Effector memory CD4-positive, alpha-beta T cell (primary cell): ENCODE measurements around the gene CYP26A1.
"Not testable (repeated sequence)": the region's sequence is repeated elsewhere in the genome, so short reads cannot be mapped to it uniquely, and the experiment has no call there.

ENCODE experiments used
- DNase-seq, 3 donors: peaks; one replicate each; pipeline ENCODE4 v3.0.0-alpha.2; 2020
- H3K27ac ChIP-seq: 2 replicates; pipeline ENCODE4 v1.7.0; 2013; ENCODE audit warnings: mild to moderate bottlenecking, low read length, moderate library complexity; ENCODE audit not compliant: insufficient read depth, poor library complexity, severe bottlenecking
- H3K27me3 ChIP-seq: replicated peaks from 2 replicates; pipeline ENCODE4 v1.7.0; 2013; ENCODE audit warnings: mild to moderate bottlenecking, low read length; ENCODE audit not compliant: insufficient read depth, control insufficient read depth, poor library complexity, severe bottlenecking
- H3K36me3 ChIP-seq: 2 replicates; pipeline ENCODE4 v1.7.0; 2013; ENCODE audit warnings: mild to moderate bottlenecking, low read length, moderate library complexity; ENCODE audit not compliant: control insufficient read depth, insufficient read depth
- H3K4me1 ChIP-seq: 2 replicates; pipeline ENCODE4 v1.7.0; 2013; ENCODE audit warnings: low read length, mild to moderate bottlenecking; ENCODE audit not compliant: control insufficient read depth, insufficient read depth, poor library complexity, severe bottlenecking
- H3K4me3 ChIP-seq: 2 replicates; pipeline ENCODE4 v1.7.0; 2013; ENCODE audit warnings: low read length, low read depth, mild to moderate bottlenecking; ENCODE audit not compliant: insufficient read depth, poor library complexity, severe bottlenecking
- H3K9me3 ChIP-seq: 2 replicates; pipeline ENCODE4 v1.7.0; 2013; ENCODE audit warnings: mild to moderate bottlenecking, low read length, moderate library complexity; ENCODE audit not compliant: control insufficient read depth

The CYP26A1 gene

GRCh38 chr10:93095225-93095624, 21.5 kb downstream of the CYP26A1 start:
- Histone ChIP-seq H3K27me3 (no peaks in the 10 kb centered on the region), H3K4me1 (no peaks in the 10 kb centered on the region), H3K36me3 (no peaks in the 10 kb centered on the region), H3K4me3 (no peak overlapping the region), H3K27ac (no peak overlapping the region), H3K9me3 (no peaks in the 10 kb centered on the region)
- no peak for DNase-seq

- Histone ChIP-seq H3K4me3 (no peak overlapping the region), H3K36me3 (no peaks in the 10 kb centered on the region), H3K27me3 (no peaks in the 10 kb centered on the region), H3K4me1 (no peaks in the 10 kb centered on the region), H3K27ac (no peak overlapping the region), H3K9me3 (no peaks in the 10 kb centered on the region)
- no peak for DNase-seq
Observed at GRCh38 chr10:93096901-93097300, 23.2 kb downstream of the CYP26A1 start.

- Histone ChIP-seq H3K27ac (no peak overlapping the region), H3K36me3 (no peaks in the 10 kb centered on the region), H3K9me3 (no peaks in the 10 kb centered on the region), H3K4me3 (no peak overlapping the region), H3K27me3 (no peaks in the 10 kb centered on the region), H3K4me1 (no peaks in the 10 kb centered on the region)
- DNase-seq = no peak
Observed at GRCh38 chr10:93097386-93097785, 23.7 kb downstream of the CYP26A1 start.

- no peaks in the 10 kb centered on the region for H3K9me3 ChIP-seq
- H3K4me3 ChIP-seq = no peak overlapping the region
- H3K27me3 ChIP-seq = no peaks in the 10 kb centered on the region
- no peak overlapping the region for H3K27ac ChIP-seq
- no peaks in the 10 kb centered on the region for H3K4me1 ChIP-seq
- no peak for DNase-seq
- no peaks in the 10 kb centered on the region for H3K36me3 ChIP-seq
Observed at GRCh38 chr10:93098816-93099215, 25.1 kb downstream of the CYP26A1 start.

- Histone ChIP-seq H3K4me1 (no peaks in the 10 kb centered on the region), H3K36me3 (no peaks in the 10 kb centered on the region), H3K27ac (no peak overlapping the region), H3K9me3 (no peaks in the 10 kb centered on the region), H3K27me3 (no peaks in the 10 kb centered on the region), H3K4me3 (no peak overlapping the region)
- no peak for DNase-seq
Observed at GRCh38 chr10:93099670-93100069, 26.0 kb downstream of the CYP26A1 start.

DNA sequence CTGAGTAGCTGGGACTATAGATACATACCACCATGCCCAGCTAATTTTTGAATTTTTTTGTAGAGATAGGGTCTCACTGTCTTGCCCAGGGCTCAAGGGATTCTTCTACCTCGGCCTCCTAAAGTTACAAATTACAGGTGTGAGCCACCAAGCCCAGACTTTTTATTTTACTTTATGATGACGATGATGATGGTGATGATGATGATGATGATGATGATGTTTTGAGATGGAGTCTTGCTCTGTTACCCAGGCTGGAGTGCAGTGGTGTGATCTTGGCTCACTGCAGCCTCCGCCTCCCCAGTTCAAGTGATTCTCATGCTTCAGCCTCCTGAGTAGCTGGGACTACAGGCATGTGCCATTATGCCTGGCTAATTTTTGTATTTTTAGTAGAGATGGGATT, 27.5 kb downstream of the CYP26A1 start:
- H3K27ac ChIP-seq, H3K4me1 ChIP-seq, H3K36me3 ChIP-seq, H3K4me3 ChIP-seq, H3K9me3 ChIP-seq, H3K27me3 ChIP-seq, DNase-seq: not testable (repeated sequence)

GRCh38 chr10:93103953-93104352, 30.3 kb downstream of the CYP26A1 start:
- no peak overlapping the region for H3K4me3 ChIP-seq
- no peak for DNase-seq
- no peaks in the 10 kb centered on the region for H3K9me3 ChIP-seq
- H3K27ac ChIP-seq = no peak overlapping the region
- no peaks in the 10 kb centered on the region for H3K36me3 ChIP-seq
- H3K4me1 ChIP-seq = no peaks in the 10 kb centered on the region
- no peaks in the 10 kb centered on the region for H3K27me3 ChIP-seq

DNA sequence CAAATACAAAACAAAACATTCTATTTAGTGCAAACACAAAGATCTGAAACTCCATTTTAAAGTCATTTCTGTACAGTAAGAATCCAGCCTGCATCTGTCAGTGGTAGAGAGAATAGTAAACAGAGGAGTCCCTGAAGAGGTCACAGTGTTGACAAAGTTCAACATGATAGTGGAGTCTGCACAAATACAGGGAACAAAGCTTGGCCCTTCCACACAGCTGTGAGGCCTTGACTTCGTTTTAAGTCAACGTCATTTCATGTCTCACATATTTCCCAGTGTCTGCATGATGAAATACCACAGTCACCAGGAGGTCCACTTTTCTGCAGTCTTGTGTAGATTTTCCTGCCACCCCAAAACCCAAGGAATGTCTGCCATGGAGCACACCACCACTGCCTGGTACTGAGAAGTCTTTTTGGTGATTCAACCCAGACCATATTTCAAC, 33.0 kb downstream of the CYP26A1 start:
- no peaks in the 10 kb centered on the region for H3K9me3 ChIP-seq
- no peak overlapping the region for H3K4me3 ChIP-seq
- no peaks in the 10 kb centered on the region for H3K36me3 ChIP-seq
- H3K27ac ChIP-seq = no peak overlapping the region
- no peaks in the 10 kb centered on the region for H3K27me3 ChIP-seq
- no peaks in the 10 kb centered on the region for H3K4me1 ChIP-seq
- no peak for DNase-seq

- DNase-seq = no peak
- Histone ChIP-seq H3K27ac (no peak overlapping the region), H3K27me3 (no peaks in the 10 kb centered on the region), H3K4me1 (peaks cover 4% of the 10 kb centered on the region), H3K9me3 (no peaks in the 10 kb centered on the region), H3K4me3 (no peak overlapping the region), H3K36me3 (no peaks in the 10 kb centered on the region)
Observed at GRCh38 chr10:93110472-93111146, 36.9 kb downstream of the CYP26A1 start.

DNA sequence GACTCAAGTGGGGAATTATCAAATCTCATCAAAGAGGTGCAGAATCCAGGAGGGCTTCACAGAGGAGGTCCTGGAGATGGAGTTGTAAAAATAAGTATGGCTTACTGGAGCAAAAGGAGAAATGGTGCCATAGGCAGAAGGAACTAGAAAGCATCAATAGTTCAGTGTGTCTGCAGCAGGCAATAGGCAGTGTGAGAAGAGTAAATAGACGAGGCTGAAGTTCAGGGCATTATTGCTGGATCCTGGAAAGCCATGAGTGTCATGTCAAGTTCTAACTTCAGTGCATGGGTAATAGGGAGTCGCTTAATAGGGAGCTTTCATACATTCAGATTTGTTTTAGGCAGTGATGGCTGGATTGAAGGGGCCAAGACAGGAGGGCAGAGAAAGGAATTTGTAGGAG, 39.3 kb downstream of the CYP26A1 start:
- Histone ChIP-seq H3K4me3 (no peak overlapping the region), H3K27me3 (no peaks in the 10 kb centered on the region), H3K9me3 (no peaks in the 10 kb centered on the region), H3K27ac (no peak overlapping the region), H3K4me1 (peaks cover 6% of the 10 kb centered on the region), H3K36me3 (no peaks in the 10 kb centered on the region)
- no peak for DNase-seq
